Lower leg skin (tissue), 3 donors: ENCODE results near the gene FAM174B.

Experiments used
- CTCF ChIP-seq, 3 donors: fragments of 450-650 bp; IDR thresholded peaks; one replicate each; pipeline ENCODE4 v1.5.1; 2016; ENCODE audit warnings: antibody characterized with exemption in 3 of 3, mild to moderate bottlenecking in 3 of 3, moderate library complexity in 2 of 3
- POLR2A ChIP-seq, 2 donors: fragments of 450-650 bp; IDR thresholded peaks; one replicate each; pipeline ENCODE4 v1.6.1; 2016 to 2017; ENCODE audit warnings: antibody characterized with exemption in 2 of 2, mild to moderate bottlenecking in 1 of 2, moderate library complexity in 1 of 2

DNA sequence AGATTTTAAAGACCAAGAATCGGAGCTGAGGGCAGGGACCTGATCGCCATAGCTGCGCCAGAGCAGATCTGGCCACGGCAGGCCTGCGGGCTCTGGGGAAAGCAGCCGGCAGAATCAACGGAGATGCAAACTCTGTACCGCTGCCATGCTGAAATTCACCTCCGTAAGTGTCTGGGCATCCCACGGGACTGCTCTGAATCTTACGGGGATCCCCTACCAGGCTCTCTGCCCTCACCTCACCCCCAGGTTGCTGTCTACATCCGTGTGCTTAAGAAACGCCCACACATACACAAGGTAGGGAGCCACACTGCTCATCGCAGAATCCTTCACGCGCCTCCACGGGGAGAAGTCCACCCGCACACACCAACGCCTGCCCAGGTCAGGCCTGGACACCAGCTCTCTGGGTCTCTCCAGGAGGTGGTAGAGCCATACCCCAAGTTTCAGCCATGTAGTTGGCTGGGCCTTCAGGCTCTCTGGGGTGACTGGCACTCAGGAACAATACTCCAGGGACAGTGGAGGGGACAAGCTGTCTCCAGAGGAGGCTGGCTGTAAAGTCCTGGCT, 33.5 kb downstream of the FAM174B start:
- TF ChIP-seq CTCF (IDR thresholded peaks at IDR 0.05) (no peak), POLR2A (IDR thresholded peaks at IDR 0.05) (no peak)
